ENCODE data around the gene THADA. TPM values are rescaled to one million over a fixed set of nuclear protein-coding genes. Genes with fewer than 3 reads are reported as not detected.
A peak's percentile ranks its signal among the peaks of the same experiment; 100 is the strongest.

The THADA gene
- total RNA-seq, 3 donors from 2014 or later (not counting 1 experiment from before 2014, with no cell fraction given), result 34.1 to 35.7 (median 35.3) TPM

- TF ChIP-seq CTCF (IDR thresholded peaks at IDR 0.05), result no peak
- H3K27me3 ChIP-seq (ENCODE audit: control insufficient read depth, insufficient read depth, low read length), result no peaks in the 10 kb centered on the region
- intact Hi-C loops (cut with micrococcal nuclease), result loop anchor here (1.0 to 5.0 kb wide), 9 partner anchors 10 to 417 kb away; no protein-coding TSS in a partner anchor
- H3K27me3 Mint-ChIP-seq (ENCODE audit: low read depth in 2 of 2), result no peaks in the 10 kb centered on the region
- H3K27ac Mint-ChIP-seq, result peak overlapping the region; percentile 90 to 99
- H3K4me1 Mint-ChIP-seq, result peaks cover 29% of the 10 kb centered on the region in 2 donors
- H3K4me3 Mint-ChIP-seq, result peak overlapping the region; percentile 79
- DNase-seq (peak in 1 of 2 donors; percentile 76), ATAC-seq (no peak)
- no peaks in the 10 kb centered on the region for H3K9me3 Mint-ChIP-seq
- no peaks in the 10 kb centered on the region for H3K9me3 ChIP-seq (ENCODE audit: control insufficient read depth, insufficient read depth, low read length)
- H3K27ac ChIP-seq (ENCODE audit: low read length), result peak overlapping the region; percentile 86
- peaks cover 18% of the 10 kb centered on the region for H3K36me3 ChIP-seq (ENCODE audit: control insufficient read depth, insufficient read depth, low read length)
- peaks cover 9% of the 10 kb centered on the region for H3K36me3 Mint-ChIP-seq
- H3K4me3 ChIP-seq (ENCODE audit: low read length), result no peak overlapping the region
- 30% methylated on average over 5 of the region's 6 CpGs for WGBS (ENCODE audit: insufficient coverage)
- peaks cover 37% of the 10 kb centered on the region for H3K4me1 ChIP-seq (ENCODE audit: control insufficient read depth, insufficient read depth, low read length)
Observed at GRCh38 chr2:43228756-43229659, 366.8 kb downstream of the THADA start.

- WGBS (ENCODE audit: insufficient coverage), result 32% methylated on average over 2 of the region's 2 CpGs
- Histone ChIP-seq H3K9me3 (ENCODE audit: control insufficient read depth, insufficient read depth, low read length) (no peaks in the 10 kb centered on the region), H3K36me3 (ENCODE audit: control insufficient read depth, insufficient read depth, low read length) (peaks cover 25% of the 10 kb centered on the region), H3K27me3 (ENCODE audit: control insufficient read depth, insufficient read depth, low read length) (no peaks in the 10 kb centered on the region), H3K4me1 (ENCODE audit: control insufficient read depth, insufficient read depth, low read length) (peaks cover 32% of the 10 kb centered on the region), H3K4me3 (ENCODE audit: low read length) (peak overlapping the region; percentile 97), H3K27ac (ENCODE audit: low read length) (peak overlapping the region; percentile 86)
- intact Hi-C loops (cut with micrococcal nuclease), result loop anchor here (1.0 to 5.0 kb wide), 5 partner anchors 9 to 416 kb away; no protein-coding TSS in a partner anchor
- no peak for TF ChIP-seq CTCF (IDR thresholded peaks at IDR 0.05)
- Mint-ChIP-seq H3K27me3 (ENCODE audit: low read depth in 2 of 2) (no peaks in the 10 kb centered on the region), H3K4me3 (peak overlapping the region; percentile 79), H3K9me3 (no peaks in the 10 kb centered on the region), H3K4me1 (peaks cover 31 to 35% of the 10 kb centered on the region in 2 donors), H3K36me3 (peaks cover 16% of the 10 kb centered on the region), H3K27ac (peak overlapping the region; percentile 90 to 99)
- DNase-seq, result no peak
- ATAC-seq, result no peak
Observed at GRCh38 chr2:43228321-43228751, 367.5 kb downstream of the THADA start.

GRCh38 chr2:43227830-43228281 lies 368.0 kb downstream of the THADA start:
- Mint-ChIP-seq H3K27ac (peak overlapping the region; percentile 90 to 99), H3K4me3 (peak overlapping the region; percentile 79), H3K36me3 (peaks cover 19% of the 10 kb centered on the region), H3K27me3 (ENCODE audit: low read depth in 2 of 2) (no peaks in the 10 kb centered on the region), H3K9me3 (no peaks in the 10 kb centered on the region), H3K4me1 (peaks cover 33 to 37% of the 10 kb centered on the region in 2 donors)
- under 1% methylated on average over 9 of the region's 10 CpGs for WGBS (ENCODE audit: insufficient coverage)
- H3K4me3 ChIP-seq (ENCODE audit: low read length), result peak overlapping the region; percentile 97
- peak overlapping the region; percentile 86 for H3K27ac ChIP-seq (ENCODE audit: low read length)
- TF ChIP-seq CTCF (IDR thresholded peaks at IDR 0.05), result no peak
- H3K27me3 ChIP-seq (ENCODE audit: control insufficient read depth, insufficient read depth, low read length), result no peaks in the 10 kb centered on the region
- no peaks in the 10 kb centered on the region for H3K9me3 ChIP-seq (ENCODE audit: control insufficient read depth, insufficient read depth, low read length)
- peaks cover 30% of the 10 kb centered on the region for H3K36me3 ChIP-seq (ENCODE audit: control insufficient read depth, insufficient read depth, low read length)
- H3K4me1 ChIP-seq (ENCODE audit: control insufficient read depth, insufficient read depth, low read length), result peaks cover 29% of the 10 kb centered on the region
- intact Hi-C loops (cut with micrococcal nuclease), result loop anchor here (1.0 to 5.0 kb wide), 6 partner anchors 9 to 416 kb away; no protein-coding TSS in a partner anchor
- no peak for ATAC-seq
- DNase-seq, result no peak

Measured in natural killer cell (primary cell).